ENCODE data around the gene DDIT4. TPM values are rescaled to one million over a fixed set of nuclear protein-coding genes. Genes with fewer than 3 reads are reported as not detected.

Gene DDIT4
- total RNA-seq, 2 experiments from 2014 or later = 166 to 189 TPM

- Mint-ChIP-seq H3K27ac (no peak overlapping the region), H3K4me3 (no peak overlapping the region), H3K36me3 (ENCODE audit: low read depth) (no peaks in the 10 kb centered on the region), H3K4me1 (peaks cover 74% of the 10 kb centered on the region), H3K27me3 (no peaks in the 10 kb centered on the region), H3K9me3 (no peaks in the 10 kb centered on the region)
- ChIA-PET CTCF (interaction anchor here (0.6 to 2.4 kb wide), 8 partner anchors 11 to 164 kb away, joined by 3 to 12 read pairs (median 4); partner anchors contain the start of gene DDIT4), POLR2A (interaction anchor here (0.6 to 0.7 kb wide), 2 partner anchors 74 to 78 kb away, joined by 3 to 4 read pairs; no protein-coding TSS in a partner anchor)
- DNase-seq = no peak
These were observed 20.1 kb upstream of the DDIT4 start for GRCh38 chr10:72253578-72253977.

- Mint-ChIP-seq H3K27ac (peak overlapping the region; percentile 94), H3K9me3 (no peaks in the 10 kb centered on the region), H3K27me3 (no peaks in the 10 kb centered on the region), H3K4me3 (peak overlapping the region; percentile 66), H3K36me3 (ENCODE audit: low read depth) (no peaks in the 10 kb centered on the region), H3K4me1 (peaks cover 77% of the 10 kb centered on the region)
- CTCF ChIA-PET = interaction anchor here (0.6 to 5.1 kb wide), 13 partner anchors 8 to 1760 kb away, joined by 3 to 28 read pairs (median 4); partner anchors contain the start of gene DDIT4
- POLR2A ChIA-PET = interaction anchor here (0.6 to 1.0 kb wide), 3 partner anchors 18 to 72 kb away, joined by 3 to 6 read pairs (median 3); partner anchors contain the start of gene DDIT4
- peak; percentile 55 for DNase-seq
These were observed 18.7 kb upstream of the DDIT4 start for GRCh38 chr10:72254813-72255568.

GRCh38 chr10:72255977-72256729, 17.6 kb upstream of the DDIT4 start:
- Mint-ChIP-seq H3K9me3 (no peaks in the 10 kb centered on the region), H3K27me3 (no peaks in the 10 kb centered on the region), H3K4me3 (no peak overlapping the region), H3K27ac (peak overlapping the region; percentile 72), H3K36me3 (ENCODE audit: low read depth) (no peaks in the 10 kb centered on the region), H3K4me1 (peaks cover 78% of the 10 kb centered on the region)
- CTCF ChIA-PET = interaction anchor here (0.6 to 6.3 kb wide), 5 partner anchors 9 to 937 kb away, joined by 3 to 49 read pairs (median 4); partner anchors contain the start of gene DDIT4
- POLR2A ChIA-PET = no interaction called here
- no peak for DNase-seq

- Mint-ChIP-seq H3K27ac (peak overlapping the region; percentile 11), H3K9me3 (no peaks in the 10 kb centered on the region), H3K4me1 (peaks cover 80% of the 10 kb centered on the region), H3K4me3 (no peak overlapping the region), H3K27me3 (no peaks in the 10 kb centered on the region), H3K36me3 (ENCODE audit: low read depth) (no peaks in the 10 kb centered on the region)
- ChIA-PET CTCF (interaction anchor here (0.7 to 6.3 kb wide), 5 partner anchors 9 to 810 kb away, joined by 3 to 49 read pairs (median 28); partner anchors contain the start of gene DDIT4), POLR2A (no interaction called here)
- no peak for DNase-seq
These were observed 16.5 kb upstream of the DDIT4 start for GRCh38 chr10:72257051-72257892.

GRCh38 chr10:72258617-72259016, 15.1 kb upstream of the DDIT4 start:
- H3K36me3 Mint-ChIP-seq (ENCODE audit: low read depth) = no peaks in the 10 kb centered on the region
- no peak overlapping the region for H3K4me3 Mint-ChIP-seq
- H3K27me3 Mint-ChIP-seq = no peaks in the 10 kb centered on the region
- ChIA-PET CTCF (interaction anchor here (0.5 to 6.3 kb wide), 8 partner anchors 12 to 77 kb away, joined by 3 to 49 read pairs (median 4); partner anchors contain the start of gene DDIT4), POLR2A (interaction anchor here (0.5 kb wide), 1 partner anchor 10 kb away, joined by 3 read pairs; no protein-coding TSS in a partner anchor)
- H3K27ac Mint-ChIP-seq = peak overlapping the region; percentile 78
- no peaks in the 10 kb centered on the region for H3K9me3 Mint-ChIP-seq
- DNase-seq = no peak
- peaks cover 72% of the 10 kb centered on the region for H3K4me1 Mint-ChIP-seq

GRCh38 chr10:72259491-72260238, 14.1 kb upstream of the DDIT4 start:
- Mint-ChIP-seq H3K27me3 (no peaks in the 10 kb centered on the region), H3K4me1 (peaks cover 70% of the 10 kb centered on the region), H3K27ac (peak overlapping the region; percentile 91), H3K9me3 (no peaks in the 10 kb centered on the region), H3K36me3 (ENCODE audit: low read depth) (no peaks in the 10 kb centered on the region), H3K4me3 (peak overlapping the region; percentile 73)
- ChIA-PET CTCF (interaction anchor here (0.6 to 6.3 kb wide), 9 partner anchors 10 to 76 kb away, joined by 3 to 49 read pairs (median 7); partner anchors contain the start of gene DDIT4), POLR2A (interaction anchor here (1.2 to 1.7 kb wide), 3 partner anchors 12 to 67 kb away, joined by 3 to 12 read pairs (median 5); no protein-coding TSS in a partner anchor)
- no peak for DNase-seq

- ChIA-PET POLR2A (interaction anchor here (0.6 to 1.7 kb wide), 6 partner anchors 13 to 133 kb away, joined by 3 to 12 read pairs (median 4); no protein-coding TSS in a partner anchor), CTCF (interaction anchor here (0.6 to 6.3 kb wide), 13 partner anchors 9 to 75 kb away, joined by 3 to 49 read pairs (median 6); partner anchors contain the start of gene DDIT4)
- H3K27me3 Mint-ChIP-seq = no peaks in the 10 kb centered on the region
These were observed 13.3 kb upstream of the DDIT4 start for GRCh38 chr10:72260239-72260975.

GRCh38 chr10:72260976-72261783, 12.5 kb upstream of the DDIT4 start:
- Mint-ChIP-seq H3K36me3 (ENCODE audit: low read depth) (no peaks in the 10 kb centered on the region), H3K27me3 (no peaks in the 10 kb centered on the region), H3K4me1 (peaks cover 62% of the 10 kb centered on the region), H3K4me3 (peak overlapping the region; percentile 73), H3K27ac (peak overlapping the region; percentile 91), H3K9me3 (no peaks in the 10 kb centered on the region)
- DNase-seq = peak; percentile 64
- ChIA-PET POLR2A (interaction anchor here (0.5 to 1.7 kb wide), 6 partner anchors 14 to 134 kb away, joined by 3 to 12 read pairs (median 4); no protein-coding TSS in a partner anchor), CTCF (interaction anchor here (0.6 to 6.3 kb wide), 13 partner anchors 9 to 129 kb away, joined by 3 to 49 read pairs (median 4); partner anchors contain the start of gene DDIT4)

More at GRCh38 chr10:72260239-72260975, 13.3 kb upstream of the DDIT4 start:
- Mint-ChIP-seq H3K9me3 (no peaks in the 10 kb centered on the region), H3K4me1 (peaks cover 67% of the 10 kb centered on the region), H3K27ac (peak overlapping the region; percentile 91), H3K36me3 (ENCODE audit: low read depth) (no peaks in the 10 kb centered on the region), H3K4me3 (peak overlapping the region; percentile 73)
- DNase-seq = peak; percentile 89

GRCh38 chr10:72261784-72262404, 11.8 kb upstream of the DDIT4 start:
- Mint-ChIP-seq H3K4me1 (peaks cover 58% of the 10 kb centered on the region), H3K27ac (peak overlapping the region; percentile 91), H3K36me3 (ENCODE audit: low read depth) (no peaks in the 10 kb centered on the region), H3K4me3 (peak overlapping the region; percentile 73), H3K9me3 (no peaks in the 10 kb centered on the region), H3K27me3 (no peaks in the 10 kb centered on the region)
- no peak for DNase-seq
- POLR2A ChIA-PET = interaction anchor here (0.5 kb wide), 1 partner anchor 90 kb away, joined by 3 read pairs; no protein-coding TSS in a partner anchor
- CTCF ChIA-PET = interaction anchor here (1.1 to 6.3 kb wide), 6 partner anchors 8 to 74 kb away, joined by 3 to 49 read pairs (median 11); partner anchors contain the start of gene DDIT4
